OCI-LY3 (cell line): ENCODE results near the gene PEAK3.

Experiments
- CTCF ChIP-seq: fragments of 200-600, 300-600 bp; sonication (generic); IDR thresholded peaks from 2 replicates; pipeline ENCODE4 v1.5.1; 2014; ENCODE audit warnings: antibody characterized with exemption, low read length, low read depth
- EZH2phosphoT487 ChIP-seq: fragments of 200-600 bp; shearing (Covaris generic); IDR thresholded peaks from 2 replicates; pipeline ENCODE4 v1.6.1; 2018; ENCODE audit warnings: antibody characterized with exemption, mixed run types, low read depth

DNA sequence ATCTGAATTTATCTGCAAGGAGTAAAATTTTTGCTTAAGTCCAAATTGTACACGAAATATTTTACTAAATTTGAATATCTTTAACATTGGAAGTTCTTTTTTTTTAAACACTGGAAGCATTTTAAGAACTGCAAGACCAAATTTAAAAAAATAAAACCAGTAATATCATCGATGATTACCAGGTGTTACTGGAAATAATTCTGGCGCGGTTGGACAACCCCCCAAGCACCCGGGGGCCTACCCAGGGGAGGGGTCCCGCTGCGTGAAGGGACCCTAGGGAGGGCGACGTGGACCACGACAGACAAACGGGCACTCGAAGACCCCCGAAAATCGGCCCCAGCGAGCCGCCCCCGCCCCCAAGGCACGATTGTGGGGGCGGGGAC is 13.1 kb downstream of the PEAK3 start:
- TF ChIP-seq CTCF (no peak), EZH2phosphoT487 (no peak)
